Neuron (in vitro differentiated cells): ENCODE measurements around the gene CD1D.
"Not testable (repeated sequence)": the region's sequence is repeated elsewhere in the genome, so short reads cannot be mapped to it uniquely, and the experiment has no call there.

Source experiments
- H2AFZ ChIP-seq: one replicate; pipeline ENCODE4 v1.6.1; 2013; ENCODE audit warnings: low read depth, mild to moderate bottlenecking, inconsistent platforms, low read length, moderate library complexity
- H3K27me3 ChIP-seq: one replicate; pipeline ENCODE4 v1.6.1; 2013; ENCODE audit warnings: low read length; ENCODE audit not compliant: insufficient read depth
- H3K36me3 ChIP-seq: one replicate; pipeline ENCODE4 v1.6.1; 2013; ENCODE audit warnings: low read length; ENCODE audit not compliant: insufficient read depth
- H3K4me1 ChIP-seq: one replicate; pipeline ENCODE4 v1.6.1; 2013; ENCODE audit warnings: low read length; ENCODE audit not compliant: insufficient read depth
- H3K4me3 ChIP-seq: 2 replicates; pipeline ENCODE4 v1.5.1; 2013; ENCODE audit warnings: mild to moderate bottlenecking, low read length, moderate library complexity
- H3K9me3 ChIP-seq: one replicate; pipeline ENCODE4 v1.6.1; 2013; ENCODE audit warnings: low read length

Gene CD1D

GRCh38 chr1:158181577-158181922 is 855 bp downstream of the CD1D start:
- no peaks in the 10 kb centered on the region for H3K9me3 ChIP-seq
- no peaks in the 10 kb centered on the region for H3K4me1 ChIP-seq
- no peak overlapping the region for H3K4me3 ChIP-seq
- peaks cover 52% of the 10 kb centered on the region for H3K27me3 ChIP-seq
- no peak overlapping the region for H2AFZ ChIP-seq
- H3K36me3 ChIP-seq: no peaks in the 10 kb centered on the region

GRCh38 chr1:158185770-158186169 is 5.1 kb downstream of the CD1D start:
- Histone ChIP-seq H3K9me3 (no peaks in the 10 kb centered on the region), H3K36me3 (no peaks in the 10 kb centered on the region), H3K4me1 (no peaks in the 10 kb centered on the region), H3K4me3 (no peak overlapping the region), H2AFZ (no peak overlapping the region), H3K27me3 (peaks cover 27% of the 10 kb centered on the region)

GRCh38 chr1:158186180-158186579 is 5.5 kb downstream of the CD1D start:
- Histone ChIP-seq H2AFZ (no peak overlapping the region), H3K4me1 (no peaks in the 10 kb centered on the region), H3K27me3 (peaks cover 25% of the 10 kb centered on the region), H3K9me3 (no peaks in the 10 kb centered on the region), H3K4me3 (no peak overlapping the region), H3K36me3 (no peaks in the 10 kb centered on the region)

GRCh38 chr1:158188611-158189010 is 7.9 kb downstream of the CD1D start:
- Histone ChIP-seq H3K9me3 (no peaks in the 10 kb centered on the region), H3K27me3 (peaks cover 11% of the 10 kb centered on the region)

GRCh38 chr1:158189624-158190023 is 8.9 kb downstream of the CD1D start:
- Histone ChIP-seq H3K36me3 (no peaks in the 10 kb centered on the region), H3K4me3 (no peak overlapping the region), H3K4me1 (no peaks in the 10 kb centered on the region), H2AFZ (no peak overlapping the region), H3K27me3 (peaks cover 6% of the 10 kb centered on the region), H3K9me3 (no peaks in the 10 kb centered on the region)

More at GRCh38 chr1:158188611-158189010, 7.9 kb downstream of the CD1D start:
- Histone ChIP-seq H2AFZ (no peak overlapping the region), H3K4me3 (no peak overlapping the region), H3K36me3 (no peaks in the 10 kb centered on the region), H3K4me1 (no peaks in the 10 kb centered on the region)

- H3K27me3 ChIP-seq: peaks cover 11% of the 10 kb centered on the region
- no peaks in the 10 kb centered on the region for H3K9me3 ChIP-seq
- H3K4me3 ChIP-seq: no peak overlapping the region
- no peak overlapping the region for H2AFZ ChIP-seq
- no peaks in the 10 kb centered on the region for H3K36me3 ChIP-seq
- H3K4me1 ChIP-seq: no peaks in the 10 kb centered on the region
These were observed 10.6 kb downstream of the CD1D start for GRCh38 chr1:158191299-158191698.

GRCh38 chr1:158196461-158196860 is 15.8 kb downstream of the CD1D start:
- H3K36me3 ChIP-seq: no peaks in the 10 kb centered on the region
- peaks cover 6% of the 10 kb centered on the region for H3K27me3 ChIP-seq
- no peaks in the 10 kb centered on the region for H3K9me3 ChIP-seq
- no peaks in the 10 kb centered on the region for H3K4me1 ChIP-seq
- H3K4me3 ChIP-seq: no peak overlapping the region
- H2AFZ ChIP-seq: no peak overlapping the region

GRCh38 chr1:158199849-158200248 is 19.2 kb downstream of the CD1D start:
- no peaks in the 10 kb centered on the region for H3K36me3 ChIP-seq
- H3K9me3 ChIP-seq: no peaks in the 10 kb centered on the region

GRCh38 chr1:158200527-158200926 is 19.8 kb downstream of the CD1D start:
- H3K36me3 ChIP-seq: no peaks in the 10 kb centered on the region
- H3K4me3 ChIP-seq: no peak overlapping the region
- H3K9me3 ChIP-seq: no peaks in the 10 kb centered on the region
- H3K27me3 ChIP-seq: peaks cover 4% of the 10 kb centered on the region
- no peaks in the 10 kb centered on the region for H3K4me1 ChIP-seq
- no peak overlapping the region for H2AFZ ChIP-seq

More at GRCh38 chr1:158199849-158200248, 19.2 kb downstream of the CD1D start:
- no peaks in the 10 kb centered on the region for H3K4me1 ChIP-seq
- no peak overlapping the region for H2AFZ ChIP-seq
- no peak overlapping the region for H3K4me3 ChIP-seq
- peaks cover 4% of the 10 kb centered on the region for H3K27me3 ChIP-seq

- H3K4me3 ChIP-seq: no peak overlapping the region
- H3K9me3 ChIP-seq: no peaks in the 10 kb centered on the region
- H2AFZ ChIP-seq: no peak overlapping the region
These were observed 23.2 kb downstream of the CD1D start for GRCh38 chr1:158203693-158204457.

GRCh38 chr1:158204458-158204827 is 23.7 kb downstream of the CD1D start:
- H3K9me3 ChIP-seq: no peaks in the 10 kb centered on the region
- no peak overlapping the region for H3K4me3 ChIP-seq
- no peak overlapping the region for H2AFZ ChIP-seq
- no peaks in the 10 kb centered on the region for H3K4me1 ChIP-seq
- H3K27me3 ChIP-seq: no peaks in the 10 kb centered on the region
- H3K36me3 ChIP-seq: no peaks in the 10 kb centered on the region

More at GRCh38 chr1:158203693-158204457, 23.2 kb downstream of the CD1D start:
- H3K36me3 ChIP-seq: no peaks in the 10 kb centered on the region
- no peaks in the 10 kb centered on the region for H3K27me3 ChIP-seq
- no peaks in the 10 kb centered on the region for H3K4me1 ChIP-seq

- Histone ChIP-seq H3K9me3 (no peaks in the 10 kb centered on the region), H2AFZ (no peak overlapping the region), H3K36me3 (no peaks in the 10 kb centered on the region)
These were observed 28.0 kb downstream of the CD1D start for GRCh38 chr1:158208586-158209116.

GRCh38 chr1:158212320-158212719 is 31.6 kb downstream of the CD1D start:
- Histone ChIP-seq H3K36me3 (no peaks in the 10 kb centered on the region), H3K27me3 (no peaks in the 10 kb centered on the region)

More at GRCh38 chr1:158208586-158209116, 28.0 kb downstream of the CD1D start:
- Histone ChIP-seq H3K4me3 (no peak overlapping the region), H3K4me1 (no peaks in the 10 kb centered on the region), H3K27me3 (no peaks in the 10 kb centered on the region)

GRCh38 chr1:158223445-158223844 is 42.8 kb downstream of the CD1D start:
- not testable (repeated sequence) for H3K9me3 ChIP-seq, H3K4me1 ChIP-seq, H3K27me3 ChIP-seq, H2AFZ ChIP-seq, H3K4me3 ChIP-seq, H3K36me3 ChIP-seq

More at GRCh38 chr1:158212320-158212719, 31.6 kb downstream of the CD1D start:
- Histone ChIP-seq H2AFZ (no peak overlapping the region), H3K4me3 (no peak overlapping the region), H3K9me3 (no peaks in the 10 kb centered on the region), H3K4me1 (no peaks in the 10 kb centered on the region)
